Measurements from ENCODE around the gene GARIN5A. TPM values are rescaled to one million over a fixed set of nuclear protein-coding genes. Genes with fewer than 3 reads are reported as not detected.

GARIN5A gene
- polyA plus RNA-seq, 4 donors, result 3.3 to 10.3 (median 6.6) TPM

- DNase-seq (ENCODE audit: low read depth in 4 of 4, low spot score in 3 of 4), result no peak
These were observed 38.7 kb downstream of the GARIN5A start for GRCh38 chr19:50437862-50438449.

DNA sequence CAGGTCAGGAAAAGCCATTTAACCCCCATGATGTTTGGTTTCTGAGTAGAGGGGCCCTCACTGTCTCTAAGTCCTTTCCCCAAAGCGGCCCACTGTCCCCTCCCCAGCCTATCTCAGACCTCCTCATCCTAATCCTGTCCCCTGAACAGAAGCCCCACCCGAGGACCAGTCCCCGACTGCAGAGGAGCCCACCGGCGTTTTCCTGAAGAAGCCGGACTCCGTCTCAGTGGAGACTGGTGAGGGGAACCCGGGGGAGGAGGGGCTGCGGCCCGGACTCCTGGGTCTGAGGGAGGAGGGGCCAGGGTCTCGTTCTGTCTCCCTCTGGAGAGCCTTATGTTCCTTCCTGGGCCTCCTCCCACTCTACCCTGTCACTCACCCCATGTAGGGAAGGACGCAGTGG lies 41.0 kb downstream of the GARIN5A start:
- DNase-seq (ENCODE audit: low read depth in 4 of 4, low spot score in 3 of 4), result no peak

DNA sequence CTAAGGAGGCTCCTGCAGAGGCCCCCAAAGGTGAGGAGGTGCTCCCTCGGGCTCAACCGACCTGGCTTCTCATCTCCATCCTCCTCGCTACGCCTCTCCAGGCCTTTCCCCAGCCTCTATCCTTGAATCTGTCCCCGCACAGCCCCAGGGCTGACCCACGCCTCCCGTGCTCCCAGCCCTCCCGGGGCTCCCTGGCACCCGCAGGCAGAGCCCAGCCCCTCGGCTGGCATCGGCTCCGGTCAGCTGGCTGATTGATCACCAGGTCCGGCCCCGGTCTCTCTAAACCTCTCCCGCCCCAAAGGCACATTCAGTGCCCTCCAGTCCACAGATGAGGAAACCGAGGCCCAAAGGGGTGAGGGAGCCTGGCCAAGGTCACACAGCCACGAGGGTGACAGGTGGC lies 41.4 kb downstream of the GARIN5A start:
- no peak for DNase-seq (ENCODE audit: low read depth in 4 of 4, low spot score in 3 of 4)

GRCh38 chr19:50434525-50434924 lies 42.1 kb downstream of the GARIN5A start:
- DNase-seq (ENCODE audit: low read depth in 4 of 4, low spot score in 3 of 4), result no peak

DNA sequence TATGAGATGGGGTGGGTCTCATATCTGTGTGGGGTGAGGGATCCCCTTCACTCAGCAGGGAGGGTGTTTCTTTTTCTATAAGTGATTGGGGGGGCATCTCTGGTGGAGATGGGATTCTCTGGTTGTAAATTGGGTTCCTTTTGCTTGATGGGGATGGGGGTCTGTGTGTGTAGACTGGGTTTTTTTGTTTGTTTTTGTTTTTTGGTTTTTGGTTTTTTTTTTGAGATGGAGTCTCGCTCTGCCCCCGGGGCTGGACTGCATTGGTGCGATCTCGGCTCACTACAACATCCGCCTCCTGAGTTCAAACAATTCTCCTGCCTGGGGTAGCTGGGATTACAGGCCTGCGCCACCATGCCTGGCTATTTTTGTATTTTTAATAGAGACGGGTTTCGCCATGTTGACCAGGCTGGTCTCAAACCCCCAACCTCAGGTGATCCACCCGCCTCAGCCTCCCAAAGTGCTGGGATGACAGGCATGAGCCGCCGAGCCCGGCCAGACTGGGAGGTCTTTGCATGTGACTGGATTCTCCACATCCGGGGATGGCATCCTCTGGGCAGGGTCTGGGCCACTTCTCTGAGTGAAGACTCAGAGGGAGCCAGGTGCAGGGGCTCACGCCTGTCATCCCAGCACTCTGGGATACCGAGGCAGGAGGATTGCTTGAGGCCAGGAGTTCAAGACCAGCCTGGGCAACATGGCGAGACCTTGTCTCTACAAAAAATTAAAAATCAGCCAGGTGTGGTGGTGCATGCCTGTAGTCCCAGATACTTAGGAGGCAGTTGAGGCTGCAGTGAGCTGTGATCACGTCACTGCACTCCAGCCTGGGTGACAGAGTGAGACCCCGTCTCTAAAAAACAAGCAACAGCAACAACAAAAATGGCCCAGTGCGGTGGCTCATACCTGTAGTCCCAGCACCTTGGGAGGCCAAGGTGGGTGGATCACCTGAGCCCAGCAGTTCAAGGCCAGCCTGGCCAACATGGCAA lies 43.2 kb downstream of the GARIN5A start:
- no peak for DNase-seq (ENCODE audit: low read depth in 4 of 4, low spot score in 3 of 4)

GRCh38 chr19:50432221-50433028 lies 44.2 kb downstream of the GARIN5A start, which contains the start of gene MYBPC2:
Gene MYBPC2, plus strand, starts transcription at chr19:50432892. Its CDS starts 62 bp downstream, at chr19:50432954.
- peak in 2 of 4 donors; percentile 36 to 42 for DNase-seq (ENCODE audit: low read depth in 4 of 4, low spot score in 3 of 4)

DNA sequence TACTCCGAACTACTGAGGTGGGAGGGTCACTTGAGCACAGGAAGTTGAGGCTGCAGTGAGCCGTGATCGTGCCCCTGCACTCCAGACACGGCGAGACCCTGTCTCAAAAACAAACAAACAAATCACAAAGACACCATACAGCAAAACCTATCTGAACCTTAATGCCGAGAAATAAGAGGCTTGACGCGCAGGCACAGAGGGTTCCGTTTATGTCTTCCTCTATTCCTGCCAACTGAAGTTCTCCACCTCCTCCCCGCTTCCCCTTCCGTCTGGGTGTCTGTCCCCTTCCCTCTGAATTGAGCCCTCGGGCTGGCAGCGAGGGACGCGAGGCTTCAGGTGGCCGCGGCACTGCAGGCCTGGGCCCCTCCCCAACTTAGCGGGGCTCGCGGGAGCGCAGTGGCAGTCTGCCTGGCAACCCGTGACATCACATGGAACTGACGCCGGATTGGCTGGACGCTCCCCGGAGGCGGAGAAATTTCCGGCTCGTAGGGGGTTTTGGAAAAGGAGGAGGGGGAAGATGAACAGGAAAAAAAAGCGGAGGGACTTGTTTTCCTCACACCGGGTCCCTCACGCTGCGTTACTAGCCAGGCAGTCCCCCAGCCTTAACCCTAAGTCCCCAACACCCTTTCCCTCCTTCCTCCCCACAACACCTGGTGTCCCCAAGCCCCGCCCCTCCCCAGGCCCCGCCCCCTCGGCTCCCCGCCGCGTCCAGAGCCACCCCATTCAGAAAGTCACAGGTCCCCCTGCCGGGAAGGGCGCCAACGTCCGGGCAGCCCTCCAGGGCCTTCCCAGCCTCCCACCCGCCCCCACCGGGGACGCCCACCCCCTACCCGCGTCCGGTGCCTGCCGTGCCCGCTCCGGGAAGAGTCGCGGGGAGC lies 45.1 kb downstream of the GARIN5A start:
- peak; percentile 78 to 81 (median 78) for DNase-seq (ENCODE audit: low read depth in 4 of 4, low spot score in 3 of 4)

DNA sequence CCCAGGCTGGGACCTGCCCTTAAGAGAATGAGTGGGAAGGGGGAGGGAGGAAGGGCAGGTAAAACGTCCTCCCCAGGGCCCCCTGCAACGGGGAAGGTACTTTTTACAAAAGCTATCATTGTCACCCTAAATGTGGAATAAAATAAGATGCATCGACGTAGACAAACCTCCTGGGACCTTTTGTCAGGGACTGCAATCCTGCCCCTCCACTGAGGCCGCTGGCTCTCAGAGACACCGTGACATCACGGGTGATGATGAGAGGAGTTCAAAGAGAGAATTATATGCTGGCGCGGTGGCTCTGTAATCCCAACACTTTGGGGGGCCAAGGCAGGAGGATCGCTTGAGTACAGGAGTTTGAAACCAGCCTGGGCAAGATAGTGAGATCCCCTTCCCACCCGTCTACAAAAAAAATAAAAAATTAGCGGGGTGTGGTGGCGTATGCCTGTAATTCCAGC lies 45.7 kb downstream of the GARIN5A start:
- DNase-seq (ENCODE audit: low read depth in 4 of 4, low spot score in 3 of 4), result no peak

- DNase-seq (ENCODE audit: low read depth in 4 of 4, low spot score in 3 of 4), result no peak
These were observed 47.7 kb downstream of the GARIN5A start for GRCh38 chr19:50428772-50429463.

GRCh38 chr19:50427997-50428425 lies 48.6 kb downstream of the GARIN5A start:
- peak; percentile 66 to 83 (median 71) for DNase-seq (ENCODE audit: low read depth in 4 of 4, low spot score in 3 of 4)

DNA sequence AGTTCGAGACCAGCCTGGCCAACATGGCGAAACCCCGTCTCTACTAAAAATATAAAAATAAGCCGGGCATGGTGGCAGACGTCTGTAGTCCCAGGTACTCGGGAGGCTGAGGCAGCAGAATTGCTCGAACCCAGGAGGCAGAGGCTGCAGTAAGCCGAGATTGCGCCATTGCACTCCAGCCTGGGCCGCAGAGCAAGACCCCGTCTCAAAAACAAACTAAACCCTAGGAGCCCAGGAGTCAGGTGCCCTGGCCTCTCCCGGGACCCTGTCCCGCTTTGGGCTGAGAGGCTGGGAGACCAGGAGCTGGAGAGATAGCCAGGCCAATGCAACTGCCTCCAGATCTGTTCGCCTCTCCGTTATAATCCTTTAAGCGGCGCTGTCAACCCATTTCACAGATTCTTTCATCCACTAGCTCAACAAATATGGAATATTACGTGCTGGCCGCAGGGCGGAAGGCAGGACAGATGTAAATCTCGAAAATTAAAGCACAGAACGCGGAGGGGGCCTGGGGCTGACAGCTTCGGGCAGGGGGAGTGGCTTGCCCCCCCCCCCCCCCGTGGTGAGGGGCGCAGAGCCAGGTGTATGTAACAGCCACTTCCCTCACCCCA lies 49.2 kb downstream of the GARIN5A start:
- DNase-seq (ENCODE audit: low read depth in 4 of 4, low spot score in 3 of 4), result no peak

- DNase-seq (ENCODE audit: low read depth in 4 of 4, low spot score in 3 of 4), result no peak
These were observed 51.1 kb downstream of the GARIN5A start for GRCh38 chr19:50425581-50425980.

DNA sequence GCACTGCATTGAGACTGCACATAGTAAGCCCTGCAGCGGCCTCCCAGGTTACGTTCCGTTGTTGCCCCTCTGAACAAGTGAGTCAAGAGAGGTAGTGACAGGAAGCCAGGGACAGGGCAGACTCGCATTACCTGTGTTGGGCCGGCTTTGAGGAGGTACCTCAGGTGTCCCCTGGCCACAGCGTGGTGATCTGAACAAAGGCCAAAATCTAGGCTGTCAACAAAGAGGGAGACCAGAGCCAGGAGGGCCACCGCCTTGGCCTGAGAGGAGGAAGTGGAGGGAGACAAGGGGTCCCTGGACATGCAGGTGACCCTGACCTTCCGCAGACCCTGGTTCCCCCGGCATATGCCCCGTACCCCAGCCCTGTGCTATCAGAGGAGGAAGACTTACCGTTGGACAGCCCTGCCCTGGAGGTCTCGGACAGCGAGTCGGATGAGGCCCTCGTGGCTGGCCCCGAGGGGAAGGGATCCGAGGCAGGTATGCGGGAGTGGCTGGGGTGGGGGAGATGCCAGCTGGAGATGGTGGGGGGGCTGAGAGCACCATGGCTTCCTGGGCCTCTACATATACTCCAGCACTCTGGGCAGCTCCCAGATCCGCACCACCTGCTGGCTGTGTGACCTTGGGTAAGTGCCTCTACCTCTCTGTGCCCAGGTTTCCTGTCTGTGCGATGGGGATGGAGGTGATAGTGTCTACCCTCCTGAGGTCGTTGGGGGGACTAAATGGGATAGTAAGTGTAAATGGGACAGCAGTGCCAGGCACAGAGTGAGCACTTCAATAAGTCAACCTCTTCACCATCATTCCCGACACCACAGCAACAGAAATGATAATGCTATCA lies 53.2 kb downstream of the GARIN5A start:
- DNase-seq (ENCODE audit: low read depth in 4 of 4, low spot score in 3 of 4), result no peak

DNA sequence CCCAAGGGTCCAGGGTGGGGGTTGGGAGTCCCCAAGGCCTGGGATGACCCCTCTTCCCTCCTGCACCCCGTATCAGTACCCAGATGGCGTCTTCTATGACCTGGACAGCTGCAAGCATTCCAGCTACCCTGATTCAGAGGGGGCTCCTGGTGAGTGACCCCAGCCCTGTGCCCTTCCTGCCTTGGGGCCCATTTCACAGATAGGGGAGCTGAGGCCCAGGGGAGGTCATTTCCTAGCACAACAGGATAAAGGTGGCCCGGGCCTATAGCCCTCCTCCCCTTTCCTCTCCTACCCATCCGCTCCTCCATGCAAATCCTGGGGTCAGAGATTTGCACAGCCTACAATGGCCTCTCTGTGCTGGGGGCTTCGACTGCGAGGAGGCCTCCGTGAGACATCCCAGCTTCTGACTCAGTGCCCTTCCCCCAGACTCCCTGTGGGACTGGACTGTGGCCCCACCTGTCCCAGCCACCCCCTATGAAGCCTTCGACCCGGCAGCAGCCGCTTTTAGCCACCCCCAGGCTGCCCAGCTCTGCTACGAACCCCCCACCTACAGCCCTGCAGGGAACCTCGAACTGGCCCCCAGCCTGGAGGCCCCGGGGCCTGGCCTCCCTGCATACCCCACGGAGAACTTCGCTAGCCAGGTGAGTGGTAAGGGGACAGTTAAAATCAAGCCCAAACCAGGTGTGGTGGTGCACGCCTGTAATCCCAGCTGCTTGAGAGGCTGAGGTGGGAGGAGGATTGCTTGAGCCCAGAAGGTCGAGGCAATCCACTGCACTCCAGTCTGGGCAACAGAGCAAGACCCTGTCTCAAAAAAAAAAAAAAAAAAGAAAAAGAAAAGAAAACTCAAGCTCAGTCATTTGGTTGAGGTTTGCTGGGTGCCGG lies 54.0 kb downstream of the GARIN5A start:
- DNase-seq (ENCODE audit: low read depth in 4 of 4, low spot score in 3 of 4), result no peak

DNA sequence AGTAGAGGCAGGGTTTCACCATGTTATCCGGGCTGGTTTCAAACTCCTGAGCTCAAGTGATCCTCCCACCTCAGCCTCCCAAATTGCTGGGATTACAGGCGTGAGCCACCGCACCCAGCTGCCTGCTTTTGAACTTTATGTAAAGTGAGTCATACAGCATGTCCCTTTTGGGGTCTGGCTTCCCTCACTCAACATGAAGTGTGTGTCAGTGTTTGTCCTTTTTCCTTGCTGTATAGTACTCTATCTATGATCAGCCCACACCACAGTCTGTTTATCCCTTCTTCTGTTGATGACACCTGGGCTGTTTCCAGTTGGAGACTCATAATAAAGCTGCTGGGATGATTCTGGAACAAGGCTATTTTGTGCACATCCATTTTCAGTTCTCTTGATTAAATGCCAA lies 55.8 kb downstream of the GARIN5A start:
- DNase-seq (ENCODE audit: low read depth in 4 of 4, low spot score in 3 of 4), result no peak

DNA sequence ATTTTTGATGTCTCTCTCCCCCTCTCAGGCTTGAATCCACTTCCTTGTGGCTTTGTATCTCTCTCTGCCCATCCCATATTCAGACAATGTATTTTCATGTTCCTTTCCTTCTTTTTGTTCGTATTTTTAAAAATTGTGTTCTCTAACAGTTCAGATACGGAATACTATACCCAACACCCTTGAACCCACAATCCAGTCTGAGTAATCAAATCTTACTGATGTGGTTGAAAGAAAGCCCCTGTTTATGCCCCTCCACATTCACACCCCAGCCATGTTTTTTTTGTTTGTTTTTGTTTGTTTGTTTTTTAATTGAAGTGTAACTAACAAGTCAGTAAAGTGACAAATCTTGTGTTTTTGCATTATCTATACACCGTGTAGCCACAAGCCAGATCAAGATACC lies 56.5 kb downstream of the GARIN5A start:
- no peak for DNase-seq (ENCODE audit: low read depth in 4 of 4, low spot score in 3 of 4)

- DNase-seq (ENCODE audit: low read depth in 4 of 4, low spot score in 3 of 4), result no peak
These were observed 57.0 kb downstream of the GARIN5A start for GRCh38 chr19:50419580-50420035.
